OCI-LY3 (cell line): ENCODE measurements around the gene TSPAN5.

Experiments
- H2AFZ ChIP-seq: fragments of 200-600, 300-600 bp; shearing (Covaris generic); 2 replicates; pipeline ENCODE4 v1.6.0; 2014; ENCODE audit warnings: antibody characterized with exemption, low read depth, low read length
- H3K27ac ChIP-seq: fragments of 200-600, 300-600 bp; sonication (generic); 2 replicates; pipeline ENCODE4 v1.5.1; 2014; ENCODE audit warnings: mild to moderate bottlenecking, low read length, moderate library complexity, mixed read lengths
- H3K27me3 ChIP-seq: fragments of 200-600, 300-600 bp; sonication (generic); 2 replicates; pipeline ENCODE4 v1.6.1; 2014; ENCODE audit warnings: low read depth, low read length, mixed read lengths
- H3K36me3 ChIP-seq: fragments of 200-600, 300-600 bp; sonication (generic); replicated peaks from 2 replicates; pipeline ENCODE3; 2014; ENCODE audit warnings: low read depth, low read length, mixed read lengths
- H3K4me1 ChIP-seq: fragments of 300-600, 200-600 bp; sonication (generic); 2 replicates; pipeline ENCODE4 v1.6.1; 2014; ENCODE audit warnings: low read length, mixed read lengths
- H3K4me2 ChIP-seq: fragments of 200-600, 300-600 bp; sonication (generic); 2 replicates; pipeline ENCODE4 v1.6.1; 2014; ENCODE audit warnings: low read length, mixed read lengths
- H3K4me3 ChIP-seq: fragments of 300-600, 200-600 bp; sonication (generic); 2 replicates; pipeline ENCODE4 v1.5.1; 2014; ENCODE audit warnings: antibody characterized with exemption, mild to moderate bottlenecking, low read length, moderate library complexity
- H3K79me2 ChIP-seq: fragments of 300-600, 200-600 bp; shearing (Covaris generic); 2 replicates; pipeline ENCODE4 v1.6.1; 2014; ENCODE audit warnings: mild to moderate bottlenecking, low read length, mixed read lengths
- H3K9ac ChIP-seq: fragments of 300-600, 200-600 bp; shearing (Covaris generic); 2 replicates; pipeline ENCODE4 v1.6.0; 2014; ENCODE audit warnings: mild to moderate bottlenecking, low read length, moderate library complexity
- H3K9me3 ChIP-seq: fragments of 200-600, 300-600 bp; shearing (Covaris generic); 2 replicates; pipeline ENCODE4 v1.6.1; 2014; ENCODE audit warnings: low read length, mixed read lengths; ENCODE audit not compliant: insufficient read depth
- H4K20me1 ChIP-seq: fragments of 200-600, 300-600 bp; sonication (generic); 2 replicates; pipeline ENCODE4 v1.6.1; 2016; ENCODE audit warnings: low read length, mixed read lengths; ENCODE audit not compliant: insufficient read depth
- EZH2phosphoT487 ChIP-seq: fragments of 200-600 bp; shearing (Covaris generic); IDR thresholded peaks from 2 replicates; pipeline ENCODE4 v1.6.1; 2018; ENCODE audit warnings: antibody characterized with exemption, mixed run types, low read depth
- TF ChIP-seq, protein P1 (sequence below): fragments of 200-600, 300-600 bp; sonication (generic); IDR thresholded peaks from 2 replicates; pipeline ENCODE4 v1.5.1; 2014; ENCODE audit warnings: antibody characterized with exemption, low read length, low read depth

TSPAN5 gene

DNA sequence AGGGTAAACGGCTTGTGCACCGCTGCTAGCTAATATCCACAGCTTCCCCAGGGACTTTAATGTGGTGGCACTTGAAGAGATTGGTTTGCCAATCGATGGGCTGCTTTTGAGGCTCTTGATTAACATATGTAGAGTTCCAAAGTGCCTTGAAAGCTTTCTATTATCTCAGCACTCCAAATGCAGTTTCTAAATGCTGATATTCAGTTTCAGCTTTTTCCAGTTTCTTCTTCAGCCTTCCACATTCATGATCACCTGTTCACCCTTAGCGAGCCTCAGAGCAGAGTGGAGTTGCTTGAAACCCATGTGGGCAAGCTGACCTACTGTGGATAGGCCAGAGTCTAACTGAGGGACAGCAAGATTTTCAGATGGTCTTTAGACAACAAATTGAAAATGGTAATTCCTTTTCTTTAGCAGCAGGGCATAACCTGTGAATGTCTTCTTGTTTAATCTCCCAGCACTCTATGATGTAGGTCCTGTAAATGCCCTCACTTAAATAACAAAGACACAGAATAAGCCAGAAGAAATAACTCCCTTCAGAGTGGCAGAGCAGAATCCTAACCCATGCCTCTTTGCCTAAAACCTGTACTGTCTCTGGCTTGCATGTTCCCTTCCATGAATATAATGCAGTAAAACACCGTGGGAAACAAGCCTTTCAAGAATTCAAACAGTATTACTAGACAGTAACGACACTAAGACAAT lies 99.8 kb downstream of the TSPAN5 start:
- TF ChIP-seq, protein P1, sequence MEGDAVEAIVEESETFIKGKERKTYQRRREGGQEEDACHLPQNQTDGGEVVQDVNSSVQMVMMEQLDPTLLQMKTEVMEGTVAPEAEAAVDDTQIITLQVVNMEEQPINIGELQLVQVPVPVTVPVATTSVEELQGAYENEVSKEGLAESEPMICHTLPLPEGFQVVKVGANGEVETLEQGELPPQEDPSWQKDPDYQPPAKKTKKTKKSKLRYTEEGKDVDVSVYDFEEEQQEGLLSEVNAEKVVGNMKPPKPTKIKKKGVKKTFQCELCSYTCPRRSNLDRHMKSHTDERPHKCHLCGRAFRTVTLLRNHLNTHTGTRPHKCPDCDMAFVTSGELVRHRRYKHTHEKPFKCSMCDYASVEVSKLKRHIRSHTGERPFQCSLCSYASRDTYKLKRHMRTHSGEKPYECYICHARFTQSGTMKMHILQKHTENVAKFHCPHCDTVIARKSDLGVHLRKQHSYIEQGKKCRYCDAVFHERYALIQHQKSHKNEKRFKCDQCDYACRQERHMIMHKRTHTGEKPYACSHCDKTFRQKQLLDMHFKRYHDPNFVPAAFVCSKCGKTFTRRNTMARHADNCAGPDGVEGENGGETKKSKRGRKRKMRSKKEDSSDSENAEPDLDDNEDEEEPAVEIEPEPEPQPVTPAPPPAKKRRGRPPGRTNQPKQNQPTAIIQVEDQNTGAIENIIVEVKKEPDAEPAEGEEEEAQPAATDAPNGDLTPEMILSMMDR: no peak
- no peak for TF ChIP-seq EZH2phosphoT487
- Histone ChIP-seq H3K36me3 (no peaks in the 10 kb centered on the region), H3K27me3 (no peaks in the 10 kb centered on the region), H3K79me2 (peaks cover 31% of the 10 kb centered on the region), H3K4me3 (no peak overlapping the region), H3K4me1 (no peaks in the 10 kb centered on the region), H3K9me3 (no peaks in the 10 kb centered on the region), H3K9ac (no peak overlapping the region), H2AFZ (no peak overlapping the region), H3K4me2 (no peak overlapping the region), H3K27ac (no peak overlapping the region), H4K20me1 (peaks cover 6% of the 10 kb centered on the region; the same call in 1 of the 2 replicates)

DNA sequence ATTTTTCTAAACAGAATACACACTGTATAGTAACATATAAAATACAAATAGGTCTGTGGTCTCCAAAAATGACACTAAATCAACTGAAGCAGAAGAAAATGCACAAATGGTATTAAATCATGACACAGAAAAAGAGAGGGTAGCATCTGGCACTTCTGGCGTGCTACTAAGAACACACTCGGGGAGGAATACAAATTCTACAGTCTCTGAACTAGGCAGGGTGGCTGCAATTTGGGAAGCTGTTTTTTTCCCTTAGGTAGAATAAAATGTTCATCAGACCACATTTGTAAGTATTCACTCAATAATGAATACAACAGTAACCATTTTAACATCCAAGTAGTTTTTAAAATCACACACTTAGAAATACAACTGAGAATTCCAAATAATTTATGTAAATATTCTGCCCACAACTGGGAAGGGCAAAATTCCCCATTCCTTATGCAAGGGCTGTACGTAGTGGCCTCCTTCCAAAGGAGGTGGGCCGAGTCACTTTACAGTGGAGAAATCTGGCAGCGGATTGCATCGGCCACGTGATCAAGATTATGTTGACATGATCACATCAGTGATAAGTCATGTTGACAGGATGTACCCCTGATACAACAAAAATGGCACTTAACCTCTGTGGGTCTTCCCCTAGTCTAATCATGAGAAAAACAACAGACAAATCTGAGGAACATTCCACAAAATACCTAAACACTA lies 101.1 kb downstream of the TSPAN5 start:
- no peak for TF ChIP-seq EZH2phosphoT487
- TF ChIP-seq, protein P1: no peak
- Histone ChIP-seq H3K9ac (no peak overlapping the region), H3K4me3 (no peak overlapping the region), H3K79me2 (peaks cover 29% of the 10 kb centered on the region), H2AFZ (no peak overlapping the region), H3K27me3 (no peaks in the 10 kb centered on the region), H4K20me1 (peaks cover 6% of the 10 kb centered on the region; the same call in 1 of the 2 replicates), H3K27ac (no peak overlapping the region), H3K4me1 (no peaks in the 10 kb centered on the region), H3K9me3 (no peaks in the 10 kb centered on the region), H3K4me2 (no peak overlapping the region), H3K36me3 (peaks cover 8% of the 10 kb centered on the region)

DNA sequence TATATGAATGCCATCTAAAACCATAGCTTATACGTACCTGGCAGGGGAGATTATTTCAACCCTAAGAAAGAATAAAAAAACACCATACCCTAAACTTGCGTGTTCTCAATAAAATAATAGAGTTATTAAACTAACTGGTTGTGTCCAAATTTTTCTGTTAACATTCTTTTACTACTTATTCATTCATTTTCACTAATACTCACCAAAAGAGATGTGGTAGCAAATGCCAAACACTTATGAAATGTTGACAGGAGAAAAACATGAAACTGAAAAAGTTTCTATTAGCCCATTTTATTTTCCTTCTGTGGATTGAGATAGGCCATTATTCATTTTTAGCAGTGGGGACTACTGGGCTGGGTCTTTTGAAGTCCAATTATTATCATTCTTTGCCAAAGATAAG lies 102.0 kb downstream of the TSPAN5 start:
- H3K4me3 ChIP-seq: no peak overlapping the region
- no peaks in the 10 kb centered on the region for H3K27me3 ChIP-seq
- peaks cover 8% of the 10 kb centered on the region for H3K36me3 ChIP-seq
- H4K20me1 ChIP-seq: peaks cover 6% of the 10 kb centered on the region; the same call in 1 of the 2 replicates
- TF ChIP-seq EZH2phosphoT487: no peak
- TF ChIP-seq, protein P1: no peak
- no peak overlapping the region for H3K4me2 ChIP-seq
- H3K27ac ChIP-seq: no peak overlapping the region
- no peaks in the 10 kb centered on the region for H3K9me3 ChIP-seq
- H2AFZ ChIP-seq: no peak overlapping the region
- peaks cover 27% of the 10 kb centered on the region for H3K79me2 ChIP-seq
- no peaks in the 10 kb centered on the region for H3K4me1 ChIP-seq
- H3K9ac ChIP-seq: no peak overlapping the region

DNA sequence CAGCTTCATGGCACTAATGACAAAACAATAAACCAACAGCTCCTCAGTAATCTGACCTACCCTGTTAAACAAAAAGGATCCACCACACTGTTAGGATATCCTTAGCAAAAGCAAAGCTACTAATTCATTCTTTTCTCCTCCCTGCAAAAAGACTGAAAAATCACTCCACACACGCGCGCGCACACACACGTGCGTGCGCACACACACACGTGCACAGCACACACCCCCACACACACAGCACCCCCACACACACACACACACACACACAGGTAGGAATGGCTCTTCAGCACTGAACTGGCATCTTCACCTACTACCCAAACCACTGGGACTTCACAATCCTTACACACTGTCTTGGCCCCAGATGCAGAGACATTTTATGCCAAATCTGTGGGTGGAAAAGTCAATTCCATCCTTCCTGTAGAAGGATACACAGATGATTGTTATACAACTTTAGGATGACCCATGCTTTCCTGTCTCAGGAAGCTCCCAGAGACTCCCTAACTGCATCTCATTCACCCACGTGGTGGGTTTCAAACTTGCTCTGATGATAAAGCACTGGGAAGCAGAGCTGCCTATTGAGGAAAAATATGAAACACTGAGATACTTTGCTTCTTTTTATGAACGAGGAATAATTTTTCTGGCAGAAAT lies 102.5 kb downstream of the TSPAN5 start:
- Histone ChIP-seq H3K4me2 (no peak overlapping the region), H3K27ac (no peak overlapping the region), H4K20me1 (peaks cover 6% of the 10 kb centered on the region; the same call in 1 of the 2 replicates), H3K9ac (no peak overlapping the region), H3K9me3 (no peaks in the 10 kb centered on the region), H3K36me3 (peaks cover 8% of the 10 kb centered on the region), H2AFZ (no peak overlapping the region), H3K79me2 (peaks cover 26% of the 10 kb centered on the region), H3K4me1 (no peaks in the 10 kb centered on the region), H3K4me3 (no peak overlapping the region), H3K27me3 (no peaks in the 10 kb centered on the region)
- no peak for TF ChIP-seq EZH2phosphoT487
- TF ChIP-seq, protein P1: no peak
